H1 (cell line): ENCODE data around the gene MBNL2. TPM values are rescaled to one million over a fixed set of nuclear protein-coding genes. Genes with fewer than 3 reads are reported as not detected.

Experiments
- ATF3 ChIP-seq: IDR thresholded peaks from 2 replicates; pipeline ENCODE4 v1.6.1; 2011; ENCODE audit warnings: low read depth, mild to moderate bottlenecking, low read length; ENCODE audit not compliant: insufficient read depth
- CHD7 ChIP-seq: fragments of 300-600 bp; sonication (generic); IDR thresholded peaks from 2 replicates; pipeline ENCODE4 v1.7.1; 2012; ENCODE audit warnings: low read length, moderate library complexity, mild to moderate bottlenecking, inconsistent platforms; ENCODE audit not compliant: insufficient replicate concordance
- CTBP2 ChIP-seq: IDR thresholded peaks from 2 replicates; pipeline ENCODE4 v1.7.0; 2011; ENCODE audit warnings: borderline replicate concordance, mild to moderate bottlenecking, moderate library complexity, mixed read lengths, low read length; ENCODE audit not compliant: insufficient read depth, insufficient read length
- CTCF ChIP-seq, 3 experiments: IDR thresholded peaks; 1 replicate in 2 of 3; 2 replicates in 1 of 3; pipeline versions ENCODE4 v1.5.1 to v1.6.1; 2011; ENCODE audit warnings: low read length in 3 of 3, mild to moderate bottlenecking in 3 of 3, inconsistent platforms in 2 of 3, low read depth in 1 of 3, moderate library complexity in 1 of 3; ENCODE audit not compliant: insufficient read depth in 1 of 3; ENCODE audit errors: control extremely low read depth in 1 of 3
- EGR1 ChIP-seq: IDR thresholded peaks from 2 replicates; pipeline ENCODE4 v1.6.1; 2011; ENCODE audit warnings: low read depth, low read length, borderline replicate concordance
- SIX5 ChIP-seq: IDR thresholded peaks from 2 replicates; pipeline ENCODE4 v1.6.1; 2011; ENCODE audit warnings: mild to moderate bottlenecking, low read depth, low read length
- SRF ChIP-seq: IDR thresholded peaks from 2 replicates; pipeline ENCODE4 v1.6.1; 2011; ENCODE audit warnings: mild to moderate bottlenecking, low read depth, low read length, moderate library complexity
- TAF7 ChIP-seq: optimal IDR thresholded peaks from 2 replicates; pipeline ENCODE3; 2011; ENCODE audit warnings: low read depth, mild to moderate bottlenecking, inconsistent platforms, low read length, moderate library complexity, borderline replicate concordance
- polyA plus RNA-seq, 7 experiments: library from polyadenylated mRNA; depleted of rRNA in 3 of 7; stranded (reverse) in 5 of 7; unstranded in 2 of 7; fragments of >200 nt in 5 of 7; fragments of 200-250 nt in 2 of 7; gene quantifications; 1 replicate in 5 of 7; 2 replicates in 1 of 7; 4 replicates in 1 of 7; pipeline versions ENCODE4 v1.2.1 to v1.2.3, GENCODE V29; 2011 to 2013; ENCODE audit warnings: missing spikeins in 2 of 7, mixed read lengths in 2 of 7
- total RNA-seq: library from RNA; stranded (reverse); fragmentation: NEBNext Ultra II Directional; extraction: Animal tissue kit (Norgen Biotek cat#: 25700); gene quantifications from 2 replicates; pipeline ENCODE4 v1.2.1, GENCODE V29; 2021

Gene MBNL2
- total and polyA plus RNA-seq, 2 of the 8 experiments (the other 6 are each of a cell fraction or from before 2014, with no cell fraction given): 1.0 to 2.6 TPM

DNA sequence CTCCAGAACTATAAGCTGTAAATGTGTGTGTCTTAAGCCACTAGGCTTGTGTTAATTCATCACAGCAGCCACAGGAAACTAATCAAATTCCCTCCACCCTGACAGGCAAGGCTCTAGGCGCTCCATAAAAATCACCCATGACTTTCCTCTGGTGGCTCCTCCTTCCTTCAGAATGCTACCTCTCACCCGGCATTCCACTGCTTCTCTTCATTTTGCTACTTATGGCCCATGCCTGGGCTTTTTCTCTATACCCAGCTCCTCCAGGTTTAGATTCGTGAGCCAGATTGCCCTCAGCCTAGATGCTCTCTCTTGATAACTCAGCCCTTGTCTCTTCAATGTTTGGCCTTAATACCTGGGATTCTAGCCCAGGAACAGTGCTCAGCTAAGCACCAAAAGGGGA lies 36.4 kb upstream of the MBNL2 start (continued):
- TF ChIP-seq CHD7: no peak
- TF ChIP-seq CTCF (IDR thresholded peaks at IDR 0.05; ENCODE audit: control extremely low read depth in 1 of 3, insufficient read depth in 1 of 3, low read depth in 1 of 3, low read length in 3 of 3): no peak
- TF ChIP-seq EGR1: no peak
- TF ChIP-seq TAF7: no peak
- no peak for TF ChIP-seq SIX5
- no peak for TF ChIP-seq CTBP2
- TF ChIP-seq SRF: no peak
- no peak for TF ChIP-seq ATF3
